GM18907 (cell line): ENCODE data around the gene ZNF574.
"Not testable (repeated sequence)": the region's sequence is repeated elsewhere in the genome, so short reads cannot be mapped to it uniquely, and the experiment has no call there.

Experiments used
- ATAC-seq: cut with Tn5 transposase; IDR thresholded peaks from one replicate; pipeline ENCODE4 v1.9.1; 2021; ENCODE audit warnings: mild to moderate bottlenecking, moderate library complexity; ENCODE audit not compliant: unreplicated experiment

Gene ZNF574

GRCh38 chr19:42075616-42076379 lies at the start of gene ZNF574:
TSS of gene ZNF574 (plus strand) at chr19:42076166. CDS start at chr19:42078607, 2,441 bp downstream.
- peak; percentile 91 for ATAC-seq

- ATAC-seq: no peak
Measured at GRCh38 chr19:42028304-42029216, 47.4 kb upstream of the ZNF574 start.

- ATAC-seq: no peak
Measured at GRCh38 chr19:42030645-42031440, 45.1 kb upstream of the ZNF574 start.

- no peak for ATAC-seq
Measured at GRCh38 chr19:42032431-42032830, 43.5 kb upstream of the ZNF574 start.

GRCh38 chr19:42033413-42033812 lies 42.6 kb upstream of the ZNF574 start:
- no peak for ATAC-seq

GRCh38 chr19:42034640-42035391 lies 41.1 kb upstream of the ZNF574 start:
- ATAC-seq: not testable (repeated sequence)

GRCh38 chr19:42037649-42038048 lies 38.3 kb upstream of the ZNF574 start:
- no peak for ATAC-seq

GRCh38 chr19:42038666-42039065 lies 37.3 kb upstream of the ZNF574 start:
- no peak for ATAC-seq

GRCh38 chr19:42040031-42040430 lies 35.9 kb upstream of the ZNF574 start:
- ATAC-seq: no peak

- not testable (repeated sequence) for ATAC-seq
Measured at GRCh38 chr19:42040491-42040890, 35.5 kb upstream of the ZNF574 start.

- no peak for ATAC-seq
Measured at GRCh38 chr19:42042455-42043170, 33.4 kb upstream of the ZNF574 start.

- ATAC-seq: no peak
Measured at GRCh38 chr19:42045575-42045974, 30.4 kb upstream of the ZNF574 start.

GRCh38 chr19:42048992-42049391 lies 27.0 kb upstream of the ZNF574 start:
- no peak for ATAC-seq

- ATAC-seq: no peak
Measured at GRCh38 chr19:42051166-42052115, 24.5 kb upstream of the ZNF574 start.

- ATAC-seq: no peak
Measured at GRCh38 chr19:42052241-42052863, 23.6 kb upstream of the ZNF574 start.

- no peak for ATAC-seq
Measured at GRCh38 chr19:42053037-42053935, 22.7 kb upstream of the ZNF574 start.

- ATAC-seq: no peak
Measured at GRCh38 chr19:42054205-42054604, 21.8 kb upstream of the ZNF574 start.
